GM18498 (cell line): ENCODE measurements around the gene SNTB2.
"Not testable (repeated sequence)": the region's sequence is repeated elsewhere in the genome, so short reads cannot be mapped to it uniquely, and the experiment has no call there.

ENCODE experiments used
- ATAC-seq: cut with Tn5 transposase; IDR thresholded peaks from one replicate; pipeline ENCODE4 v1.9.1; 2021; ENCODE audit warnings: mild to moderate bottlenecking, moderate library complexity; ENCODE audit not compliant: unreplicated experiment

Gene SNTB2

GRCh38 chr16:69233124-69233523 lies 46.2 kb downstream of the SNTB2 start:
- ATAC-seq: no peak

- ATAC-seq: no peak
Measured at GRCh38 chr16:69234460-69234859, 47.5 kb downstream of the SNTB2 start.

- ATAC-seq: no peak
Measured at GRCh38 chr16:69236319-69236718, 49.4 kb downstream of the SNTB2 start.

GRCh38 chr16:69237296-69237695 lies 50.3 kb downstream of the SNTB2 start:
- ATAC-seq: no peak

GRCh38 chr16:69239851-69240250 lies 52.9 kb downstream of the SNTB2 start:
- ATAC-seq: no peak

- no peak for ATAC-seq
Measured at GRCh38 chr16:69240331-69240730, 53.4 kb downstream of the SNTB2 start.

- no peak for ATAC-seq
Measured at GRCh38 chr16:69241926-69242325, 55.0 kb downstream of the SNTB2 start.

- no peak for ATAC-seq
Measured at GRCh38 chr16:69243479-69243878, 56.5 kb downstream of the SNTB2 start.

GRCh38 chr16:69244336-69244735 lies 57.4 kb downstream of the SNTB2 start:
- ATAC-seq: no peak

GRCh38 chr16:69250081-69250480 lies 63.1 kb downstream of the SNTB2 start:
- no peak for ATAC-seq

GRCh38 chr16:69253870-69254341 lies 66.9 kb downstream of the SNTB2 start:
- ATAC-seq: no peak

- not testable (repeated sequence) for ATAC-seq
Measured at GRCh38 chr16:69259428-69259764, 72.4 kb downstream of the SNTB2 start.

GRCh38 chr16:69260019-69260418 lies 73.1 kb downstream of the SNTB2 start:
- ATAC-seq: no peak

GRCh38 chr16:69260506-69260905 lies 73.5 kb downstream of the SNTB2 start:
- ATAC-seq: no peak

- no peak for ATAC-seq
Measured at GRCh38 chr16:69266334-69267063, 79.5 kb downstream of the SNTB2 start.

- ATAC-seq: no peak
Measured at GRCh38 chr16:69267633-69268032, 80.7 kb downstream of the SNTB2 start.

- ATAC-seq: no peak
Measured at GRCh38 chr16:69270395-69270794, 83.4 kb downstream of the SNTB2 start.

GRCh38 chr16:69270831-69271230 lies 83.9 kb downstream of the SNTB2 start:
- no peak for ATAC-seq

- ATAC-seq: no peak
Measured at GRCh38 chr16:69273009-69273408, 86.0 kb downstream of the SNTB2 start.

GRCh38 chr16:69274699-69275235 lies 87.8 kb downstream of the SNTB2 start:
- ATAC-seq: no peak

GRCh38 chr16:69276148-69277115 lies 89.5 kb downstream of the SNTB2 start:
- no peak for ATAC-seq

- ATAC-seq: no peak
Measured at GRCh38 chr16:69277413-69277812, 90.4 kb downstream of the SNTB2 start.
